Lower leg skin (tissue), 3 donors: Measurements from ENCODE around the gene NFATC2IP.

ENCODE experiments used
- POLR2A ChIP-seq, 2 donors: fragments of 450-650 bp; IDR thresholded peaks; one replicate each; pipeline ENCODE4 v1.6.1; 2016 to 2017; ENCODE audit warnings: antibody characterized with exemption in 2 of 2, mild to moderate bottlenecking in 1 of 2, moderate library complexity in 1 of 2
- TF ChIP-seq, protein P1 (sequence below), 3 donors: fragments of 450-650 bp; IDR thresholded peaks; one replicate each; pipeline ENCODE4 v1.5.1; 2016; ENCODE audit warnings: antibody characterized with exemption in 3 of 3, mild to moderate bottlenecking in 3 of 3, moderate library complexity in 2 of 3

DNA sequence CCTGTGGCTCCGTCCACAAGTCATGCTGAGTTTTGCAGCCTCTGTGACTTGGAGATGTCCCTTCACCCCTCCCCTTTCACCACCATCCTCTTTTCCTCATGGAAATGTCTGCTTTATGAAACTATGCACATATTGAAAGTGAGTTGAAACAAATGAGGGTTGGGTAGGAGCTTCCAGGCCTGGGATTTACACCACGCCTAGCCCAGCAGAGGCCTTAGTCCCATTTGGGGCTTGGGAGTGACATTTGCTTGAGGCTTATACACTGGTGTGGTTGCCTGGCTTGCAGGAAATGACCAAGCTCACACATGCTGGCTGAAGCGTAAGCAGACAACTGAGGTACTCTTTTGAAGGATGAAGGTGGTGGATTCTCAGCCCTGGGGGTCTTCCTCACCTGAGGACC, 13.3 kb downstream of the NFATC2IP start:
- TF ChIP-seq, protein P1, sequence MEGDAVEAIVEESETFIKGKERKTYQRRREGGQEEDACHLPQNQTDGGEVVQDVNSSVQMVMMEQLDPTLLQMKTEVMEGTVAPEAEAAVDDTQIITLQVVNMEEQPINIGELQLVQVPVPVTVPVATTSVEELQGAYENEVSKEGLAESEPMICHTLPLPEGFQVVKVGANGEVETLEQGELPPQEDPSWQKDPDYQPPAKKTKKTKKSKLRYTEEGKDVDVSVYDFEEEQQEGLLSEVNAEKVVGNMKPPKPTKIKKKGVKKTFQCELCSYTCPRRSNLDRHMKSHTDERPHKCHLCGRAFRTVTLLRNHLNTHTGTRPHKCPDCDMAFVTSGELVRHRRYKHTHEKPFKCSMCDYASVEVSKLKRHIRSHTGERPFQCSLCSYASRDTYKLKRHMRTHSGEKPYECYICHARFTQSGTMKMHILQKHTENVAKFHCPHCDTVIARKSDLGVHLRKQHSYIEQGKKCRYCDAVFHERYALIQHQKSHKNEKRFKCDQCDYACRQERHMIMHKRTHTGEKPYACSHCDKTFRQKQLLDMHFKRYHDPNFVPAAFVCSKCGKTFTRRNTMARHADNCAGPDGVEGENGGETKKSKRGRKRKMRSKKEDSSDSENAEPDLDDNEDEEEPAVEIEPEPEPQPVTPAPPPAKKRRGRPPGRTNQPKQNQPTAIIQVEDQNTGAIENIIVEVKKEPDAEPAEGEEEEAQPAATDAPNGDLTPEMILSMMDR (IDR thresholded peaks at IDR 0.05): no peak
- no peak for TF ChIP-seq POLR2A (IDR thresholded peaks at IDR 0.05)
